Germinal center (tissue), 1 donor: Measurements from ENCODE around the gene SH3GL3.

ENCODE experiments used
- DNase-seq: peaks from one replicate; pipeline ENCODE4 v3.0.0; 2012; ENCODE audit warnings: mixed read lengths, low spot score

SH3GL3 gene

GRCh38 chr15:83567318-83567717, 120.2 kb downstream of the SH3GL3 start:
- no peak for DNase-seq

GRCh38 chr15:83569341-83569740, 122.2 kb downstream of the SH3GL3 start:
- no peak for DNase-seq

- DNase-seq = no peak
Measured at GRCh38 chr15:83570756-83571155, 123.6 kb downstream of the SH3GL3 start.

GRCh38 chr15:83571820-83572707, 124.9 kb downstream of the SH3GL3 start:
- peak; percentile 33 for DNase-seq

- DNase-seq = no peak
Measured at GRCh38 chr15:83574345-83574744, 127.2 kb downstream of the SH3GL3 start.

GRCh38 chr15:83578691-83579090, 131.6 kb downstream of the SH3GL3 start:
- no peak for DNase-seq

GRCh38 chr15:83581381-83581780, 134.2 kb downstream of the SH3GL3 start:
- DNase-seq = no peak

- DNase-seq = no peak
Measured at GRCh38 chr15:83582381-83582780, 135.2 kb downstream of the SH3GL3 start.

GRCh38 chr15:83585601-83586335, 138.6 kb downstream of the SH3GL3 start:
- DNase-seq = no peak

GRCh38 chr15:83587091-83587490, 139.9 kb downstream of the SH3GL3 start:
- DNase-seq = no peak

- DNase-seq = no peak
Measured at GRCh38 chr15:83588441-83588840, 141.3 kb downstream of the SH3GL3 start.

- no peak for DNase-seq
Measured at GRCh38 chr15:83592370-83593040, 145.4 kb downstream of the SH3GL3 start.

- no peak for DNase-seq
Measured at GRCh38 chr15:83595191-83595590, 148.1 kb downstream of the SH3GL3 start.

GRCh38 chr15:83598031-83598430, 150.9 kb downstream of the SH3GL3 start:
- DNase-seq = no peak

- no peak for DNase-seq
Measured at GRCh38 chr15:83602021-83602420, 154.9 kb downstream of the SH3GL3 start.

- DNase-seq = no peak
Measured at GRCh38 chr15:83604549-83604948, 157.4 kb downstream of the SH3GL3 start.

- no peak for DNase-seq
Measured at GRCh38 chr15:83605111-83605945, 158.2 kb downstream of the SH3GL3 start.

- DNase-seq = no peak
Measured at GRCh38 chr15:83610132-83610531, 163.0 kb downstream of the SH3GL3 start.

GRCh38 chr15:83610901-83611685, 164.0 kb downstream of the SH3GL3 start:
- no peak for DNase-seq

GRCh38 chr15:83612226-83612625, 165.1 kb downstream of the SH3GL3 start:
- no peak for DNase-seq
